Left ventricle myocardium inferior (tissue), 1 donor: ENCODE data around the gene TTC39B. TPM values are rescaled to one million over a fixed set of nuclear protein-coding genes. Genes with fewer than 3 reads are reported as not detected.

Source experiments
- DNase-seq: peaks from one replicate; pipeline ENCODE4 v3.0.0-alpha.2; 2020
- H3K27ac ChIP-seq: fragments of 200-600 bp; replicated peaks from 2 replicates; pipeline ENCODE4 v1.8.0; 2021
- H3K27me3 ChIP-seq: fragments of 200-600 bp; 2 replicates; pipeline ENCODE4 v1.8.0; 2021; ENCODE audit warnings: low read depth
- H3K36me3 ChIP-seq: fragments of 200-600 bp; 2 replicates; pipeline ENCODE4 v1.8.0; 2021
- H3K4me1 ChIP-seq: fragments of 200-600 bp; 2 replicates; pipeline ENCODE4 v1.8.0; 2021
- H3K4me3 ChIP-seq: fragments of 200-600 bp; 2 replicates; pipeline ENCODE4 v1.8.0; 2021; ENCODE audit warnings: mild to moderate bottlenecking, moderate library complexity
- H3K9me3 ChIP-seq: fragments of 200-600 bp; replicated peaks from 2 replicates; pipeline ENCODE4 v1.8.0; 2021
- intact Hi-C: fragments of 100-400 bp; cut with micrococcal nuclease; formaldehyde crosslinking; loops from one replicate; pipeline ENCODE4 v1.11.0; 2022
- total RNA-seq: library from RNA; stranded (reverse); fragmentation: NEBNext Ultra II Directional; extraction: Animal tissue kit (Norgen Biotek cat#: 25700); gene quantifications from one replicate; pipeline ENCODE4 v1.2.1, GENCODE V29; 2021
- TF ChIP-seq, protein P1 (sequence below): fragments of 200-600 bp; IDR thresholded peaks from 2 replicates; pipeline ENCODE4 v1.8.0; 2021; ENCODE audit warnings: antibody characterized with exemption, mild to moderate bottlenecking, borderline replicate concordance
- donor health status: DM: no; HTN: yes; CAD: no; lungs with severe emphysema.

TTC39B gene
- total RNA-seq, 1 donor from 2014 or later = 1.6 TPM

DNA sequence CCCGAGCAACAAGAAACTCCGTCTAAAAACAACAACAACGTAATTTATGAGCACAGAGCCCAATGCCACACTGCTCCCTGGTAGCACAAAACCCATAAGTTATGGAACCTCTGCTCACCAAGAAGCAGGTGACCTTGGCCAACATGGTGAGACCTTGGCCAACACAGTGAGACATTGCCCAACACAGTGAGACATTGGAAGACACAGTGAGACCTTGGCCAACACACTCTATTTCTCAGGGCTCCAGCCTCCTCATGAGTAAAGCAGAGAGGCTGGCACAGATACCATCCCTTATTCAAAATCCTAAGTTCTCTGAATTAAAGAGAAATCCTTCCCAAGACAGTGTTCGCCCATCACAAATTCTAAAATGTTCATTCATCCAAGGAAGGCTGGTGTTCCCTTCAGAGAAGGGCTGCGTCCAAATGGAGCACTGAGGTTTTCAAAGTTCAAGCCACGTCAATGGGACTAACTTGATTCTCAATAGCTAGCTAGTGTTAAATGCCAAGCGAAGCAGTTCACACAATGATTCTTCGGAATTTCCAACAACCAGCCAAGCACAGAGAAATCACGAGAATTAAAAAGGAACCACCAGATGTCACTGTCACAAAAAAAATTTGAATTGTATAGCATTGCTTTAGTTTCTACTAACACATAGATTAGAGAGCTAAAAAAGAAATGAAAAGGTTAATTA is 29.5 kb downstream of the TTC39B start:
- intact Hi-C loops = no loop called here

DNA sequence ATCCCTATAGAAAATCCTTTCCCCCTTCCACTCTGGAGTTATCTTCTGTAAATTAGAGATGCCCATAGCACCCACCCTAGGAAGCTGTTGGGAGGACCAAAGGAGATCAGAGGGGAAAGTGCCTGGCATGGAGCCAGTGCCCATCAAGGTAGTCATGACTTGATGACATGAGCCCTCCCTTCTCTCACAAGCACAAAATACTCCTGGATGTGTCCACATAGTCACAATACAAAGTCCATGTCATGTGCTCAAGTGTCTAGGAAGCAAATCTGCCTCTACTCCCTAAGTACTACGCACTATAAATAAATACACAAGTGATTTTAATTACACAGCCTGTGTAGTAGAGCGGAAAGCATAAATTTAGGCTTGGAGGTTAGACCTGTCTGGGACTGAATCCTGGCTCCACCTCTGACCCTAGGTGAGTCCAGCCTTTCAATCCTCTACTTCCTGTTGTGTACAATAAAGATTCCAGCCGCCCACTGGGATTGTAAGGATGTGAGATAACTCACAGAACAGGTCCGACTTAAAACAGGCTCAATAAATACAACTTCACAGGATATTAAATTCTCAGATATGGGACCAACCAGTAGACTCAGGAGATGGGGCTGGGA is 30.6 kb downstream of the TTC39B start:
- no peaks in the 10 kb centered on the region for H3K4me1 ChIP-seq
- no peak overlapping the region for H3K27ac ChIP-seq
- no peak for DNase-seq
- TF ChIP-seq, protein P1, sequence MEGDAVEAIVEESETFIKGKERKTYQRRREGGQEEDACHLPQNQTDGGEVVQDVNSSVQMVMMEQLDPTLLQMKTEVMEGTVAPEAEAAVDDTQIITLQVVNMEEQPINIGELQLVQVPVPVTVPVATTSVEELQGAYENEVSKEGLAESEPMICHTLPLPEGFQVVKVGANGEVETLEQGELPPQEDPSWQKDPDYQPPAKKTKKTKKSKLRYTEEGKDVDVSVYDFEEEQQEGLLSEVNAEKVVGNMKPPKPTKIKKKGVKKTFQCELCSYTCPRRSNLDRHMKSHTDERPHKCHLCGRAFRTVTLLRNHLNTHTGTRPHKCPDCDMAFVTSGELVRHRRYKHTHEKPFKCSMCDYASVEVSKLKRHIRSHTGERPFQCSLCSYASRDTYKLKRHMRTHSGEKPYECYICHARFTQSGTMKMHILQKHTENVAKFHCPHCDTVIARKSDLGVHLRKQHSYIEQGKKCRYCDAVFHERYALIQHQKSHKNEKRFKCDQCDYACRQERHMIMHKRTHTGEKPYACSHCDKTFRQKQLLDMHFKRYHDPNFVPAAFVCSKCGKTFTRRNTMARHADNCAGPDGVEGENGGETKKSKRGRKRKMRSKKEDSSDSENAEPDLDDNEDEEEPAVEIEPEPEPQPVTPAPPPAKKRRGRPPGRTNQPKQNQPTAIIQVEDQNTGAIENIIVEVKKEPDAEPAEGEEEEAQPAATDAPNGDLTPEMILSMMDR = no peak
- H3K36me3 ChIP-seq = no peaks in the 10 kb centered on the region
- intact Hi-C loops = no loop called here
- no peaks in the 10 kb centered on the region for H3K9me3 ChIP-seq
- no peak overlapping the region for H3K4me3 ChIP-seq
- no peaks in the 10 kb centered on the region for H3K27me3 ChIP-seq

More for the DNA sequence above, 29.5 kb downstream of the TTC39B start:
- H3K4me1 ChIP-seq = no peaks in the 10 kb centered on the region
- H3K4me3 ChIP-seq = no peak overlapping the region
- TF ChIP-seq, protein P1 = peak; percentile 57
- no peaks in the 10 kb centered on the region for H3K27me3 ChIP-seq
- H3K9me3 ChIP-seq = no peaks in the 10 kb centered on the region
- H3K36me3 ChIP-seq = no peaks in the 10 kb centered on the region
- no peak for DNase-seq
- no peak overlapping the region for H3K27ac ChIP-seq

DNA sequence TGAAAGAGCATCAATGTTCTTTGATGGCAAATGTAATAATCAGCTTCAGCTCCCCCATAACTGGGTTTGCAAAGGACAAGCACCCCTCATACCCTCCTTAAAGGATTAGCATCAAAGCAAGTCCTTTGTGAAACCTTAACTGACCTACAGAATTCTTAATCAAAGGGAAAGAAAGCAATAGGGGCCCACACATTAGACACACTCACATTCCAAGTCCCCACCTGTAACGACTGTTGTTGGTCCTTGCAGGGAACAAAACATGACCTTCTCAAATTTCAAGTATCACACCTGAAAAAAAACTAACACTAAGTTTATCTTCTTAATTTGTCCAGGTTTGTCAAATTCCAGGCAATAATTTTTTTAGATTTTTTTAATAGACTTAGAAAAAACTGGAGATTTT is 32.6 kb downstream of the TTC39B start:
- Histone ChIP-seq H3K4me1 (no peaks in the 10 kb centered on the region), H3K9me3 (no peaks in the 10 kb centered on the region), H3K27me3 (no peaks in the 10 kb centered on the region), H3K4me3 (no peak overlapping the region), H3K36me3 (no peaks in the 10 kb centered on the region), H3K27ac (no peak overlapping the region)
- TF ChIP-seq, protein P1 = no peak
- DNase-seq = no peak
- intact Hi-C loops = no loop called here

DNA sequence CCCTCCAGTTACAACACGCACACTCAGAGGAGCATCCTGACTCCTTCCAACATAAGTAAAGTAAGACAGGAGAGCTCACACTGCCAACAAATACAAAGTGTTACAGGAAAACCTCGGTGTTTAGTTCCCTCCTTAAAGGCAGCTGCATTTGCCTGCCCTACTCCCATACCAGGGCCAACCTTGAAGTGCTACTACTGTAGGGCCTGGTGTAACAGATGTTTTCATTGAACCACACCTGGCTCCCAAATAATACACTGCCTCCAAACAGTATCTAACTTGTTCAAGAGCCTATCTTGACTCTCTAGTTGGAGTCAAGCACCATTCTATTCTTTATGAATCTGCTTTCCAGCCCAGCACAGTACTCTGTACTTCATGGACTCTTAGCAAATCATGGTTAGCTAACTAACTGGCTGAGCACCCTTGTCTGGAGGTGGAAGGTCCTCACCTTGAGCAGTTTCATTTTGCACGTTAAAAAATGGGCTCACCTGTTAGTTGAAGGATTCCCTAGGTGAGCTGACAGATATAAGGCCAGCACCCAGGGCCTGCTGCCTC is 34.6 kb downstream of the TTC39B start:
- H3K9me3 ChIP-seq = no peaks in the 10 kb centered on the region
- no peak overlapping the region for H3K27ac ChIP-seq
- no peak overlapping the region for H3K4me3 ChIP-seq
- TF ChIP-seq, protein P1 = no peak
- H3K36me3 ChIP-seq = no peaks in the 10 kb centered on the region
- H3K27me3 ChIP-seq = no peaks in the 10 kb centered on the region
- DNase-seq = no peak
- H3K4me1 ChIP-seq = no peaks in the 10 kb centered on the region
- intact Hi-C loops = no loop called here

DNA sequence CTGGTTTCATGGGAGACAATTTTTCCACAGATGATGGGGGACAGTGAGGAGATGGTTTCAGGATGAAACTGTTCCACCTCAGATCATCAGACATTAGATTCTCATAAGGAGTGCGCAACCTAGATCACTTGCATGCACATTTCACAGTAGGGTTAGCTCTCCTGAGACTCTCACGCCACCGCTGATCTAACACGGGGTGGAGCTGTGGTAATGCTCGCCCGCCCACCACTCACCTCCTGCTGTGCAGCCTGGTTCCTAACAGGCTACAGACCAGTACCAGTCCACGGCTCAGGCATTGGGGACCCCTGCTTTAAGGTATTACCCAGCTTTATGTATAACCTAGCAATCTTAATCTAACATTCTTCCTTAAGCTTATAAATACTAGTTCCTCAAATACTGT is 35.6 kb downstream of the TTC39B start:
- DNase-seq = no peak
- H3K4me3 ChIP-seq = no peak overlapping the region
- no peaks in the 10 kb centered on the region for H3K9me3 ChIP-seq
- no peak overlapping the region for H3K27ac ChIP-seq
- TF ChIP-seq, protein P1 = no peak
- no peaks in the 10 kb centered on the region for H3K27me3 ChIP-seq
- no peaks in the 10 kb centered on the region for H3K36me3 ChIP-seq
- no peaks in the 10 kb centered on the region for H3K4me1 ChIP-seq
- intact Hi-C loops = no loop called here
